C4-2B (cell line): ENCODE data around the gene MRTFB.

Experiments
- ZFX ChIP-seq: fragments of 450-650 bp; IDR thresholded peaks from 2 replicates; pipeline ENCODE4 v1.6.1; 2017
- TF ChIP-seq, protein P1 (sequence below): fragments of 450-650 bp; conservative IDR thresholded peaks from 2 replicates; pipeline ENCODE4 v1.5.1; 2017; ENCODE audit warnings: mild to moderate bottlenecking

DNA sequence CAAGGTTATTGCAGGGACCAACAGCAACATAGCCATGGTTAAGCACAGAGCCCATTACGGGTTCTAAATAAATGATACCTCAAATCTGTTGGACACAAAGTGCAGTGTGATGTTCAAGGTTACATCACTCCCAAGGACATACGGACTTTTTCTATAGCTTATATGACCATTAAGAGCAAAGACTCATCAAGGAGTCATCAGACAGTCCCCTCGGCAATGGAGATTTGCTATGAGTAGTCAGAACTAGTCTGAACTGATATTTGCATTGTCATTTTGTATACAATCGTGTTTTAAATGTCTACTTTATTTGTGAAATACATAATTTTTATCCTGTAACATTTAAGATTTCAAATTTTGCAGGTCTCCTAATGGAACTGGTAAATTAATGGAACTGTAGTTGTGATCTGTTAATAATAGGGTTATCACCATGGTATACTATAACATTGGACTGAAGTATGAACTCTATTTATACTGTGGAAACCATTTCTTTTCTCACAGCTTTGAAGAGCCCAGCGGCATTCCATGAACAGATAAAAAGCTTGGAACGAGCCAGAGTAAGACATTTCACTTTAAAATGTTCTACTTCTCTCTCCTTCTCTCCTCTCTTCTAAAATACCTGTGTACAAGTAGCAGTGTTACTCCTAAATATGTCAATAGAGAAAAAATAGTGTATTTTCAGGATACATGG, 140.9 kb downstream of the MRTFB start:
- TF ChIP-seq, protein P1, sequence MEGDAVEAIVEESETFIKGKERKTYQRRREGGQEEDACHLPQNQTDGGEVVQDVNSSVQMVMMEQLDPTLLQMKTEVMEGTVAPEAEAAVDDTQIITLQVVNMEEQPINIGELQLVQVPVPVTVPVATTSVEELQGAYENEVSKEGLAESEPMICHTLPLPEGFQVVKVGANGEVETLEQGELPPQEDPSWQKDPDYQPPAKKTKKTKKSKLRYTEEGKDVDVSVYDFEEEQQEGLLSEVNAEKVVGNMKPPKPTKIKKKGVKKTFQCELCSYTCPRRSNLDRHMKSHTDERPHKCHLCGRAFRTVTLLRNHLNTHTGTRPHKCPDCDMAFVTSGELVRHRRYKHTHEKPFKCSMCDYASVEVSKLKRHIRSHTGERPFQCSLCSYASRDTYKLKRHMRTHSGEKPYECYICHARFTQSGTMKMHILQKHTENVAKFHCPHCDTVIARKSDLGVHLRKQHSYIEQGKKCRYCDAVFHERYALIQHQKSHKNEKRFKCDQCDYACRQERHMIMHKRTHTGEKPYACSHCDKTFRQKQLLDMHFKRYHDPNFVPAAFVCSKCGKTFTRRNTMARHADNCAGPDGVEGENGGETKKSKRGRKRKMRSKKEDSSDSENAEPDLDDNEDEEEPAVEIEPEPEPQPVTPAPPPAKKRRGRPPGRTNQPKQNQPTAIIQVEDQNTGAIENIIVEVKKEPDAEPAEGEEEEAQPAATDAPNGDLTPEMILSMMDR: no peak
- TF ChIP-seq ZFX: no peak
